Neural progenitor cell (in vitro differentiated cells): ENCODE results near the gene GRHL1. TPM values are rescaled to one million over a fixed set of nuclear protein-coding genes. Genes with fewer than 3 reads are reported as not detected.

Experiments
- DNase-seq: peaks from one replicate; pipeline ENCODE4 v3.0.0-alpha.2; 2016; ENCODE audit warnings: low spot score
- H2AFZ ChIP-seq: fragments of 200-600 bp; sonication (generic); replicated peaks from 2 replicates; pipeline ENCODE4 v1.6.1; 2016; ENCODE audit warnings: antibody characterized with exemption
- H3F3A ChIP-seq: fragments of 200-600 bp; sonication (generic); 2 replicates; pipeline ENCODE4 v1.6.1; 2016; ENCODE audit warnings: antibody characterized with exemption, low read depth
- H3K27ac ChIP-seq: fragments of 200-600 bp; sonication (generic); 2 replicates; pipeline ENCODE4 v1.5.1; 2016; ENCODE audit warnings: mild to moderate bottlenecking
- H3K27me3 ChIP-seq: fragments of 200-600 bp; sonication (generic); 2 replicates; pipeline ENCODE4 v1.6.1; 2016; ENCODE audit warnings: mild to moderate bottlenecking, moderate library complexity
- H3K36me3 ChIP-seq: fragments of 200-600 bp; sonication (generic); 2 replicates; pipeline ENCODE4 v1.5.1; 2016
- H3K4me1 ChIP-seq: fragments of 200-600 bp; sonication (generic); 2 replicates; pipeline ENCODE4 v1.6.1; 2016; ENCODE audit warnings: mixed run types
- H3K4me2 ChIP-seq: fragments of 200-600 bp; sonication (generic); 2 replicates; pipeline ENCODE4 v1.6.1; 2016
- H3K4me3 ChIP-seq: fragments of 200-600 bp; sonication (generic); 2 replicates; pipeline ENCODE4 v1.5.1; 2016
- H3K79me2 ChIP-seq: fragments of 200-600 bp; sonication (generic); 2 replicates; pipeline ENCODE4 v1.6.1; 2016; ENCODE audit warnings: low read depth
- H3K9ac ChIP-seq: fragments of 200-600 bp; sonication (generic); 2 replicates; pipeline ENCODE4 v1.6.1; 2016
- H3K9me3 ChIP-seq: fragments of 200-600 bp; sonication (generic); 2 replicates; pipeline ENCODE4 v1.5.1; 2016; ENCODE audit warnings: low read depth
- H4K20me1 ChIP-seq: fragments of 200-600 bp; sonication (generic); 2 replicates; pipeline ENCODE4 v1.6.1; 2016; ENCODE audit warnings: low read depth
- H3K27ac Mint-ChIP-seq: 3 replicates; pipeline ENCODE4 v1.8.0; 2021; ENCODE audit warnings: mixed read lengths
- H3K27me3 Mint-ChIP-seq: 2 replicates; pipeline ENCODE4 v1.8.0; 2022; ENCODE audit warnings: low read depth, mild to moderate bottlenecking, inconsistent platforms, moderate library complexity, mixed read lengths; ENCODE audit not compliant: insufficient read depth
- H3K36me3 Mint-ChIP-seq: 3 replicates; pipeline ENCODE4 v1.8.0; 2021; ENCODE audit warnings: mixed read lengths
- H3K4me1 Mint-ChIP-seq: 3 replicates; pipeline ENCODE4 v1.8.0; 2021; ENCODE audit warnings: mixed read lengths
- H3K4me3 Mint-ChIP-seq: 3 replicates; pipeline ENCODE4 v1.8.0; 2021; ENCODE audit warnings: mild to moderate bottlenecking, moderate library complexity, mixed read lengths
- H3K9me3 Mint-ChIP-seq: 3 replicates; pipeline ENCODE4 v1.8.0; 2020; ENCODE audit warnings: mixed read lengths
- CTCF ChIP-seq: fragments of 200-600 bp; sonication (generic); IDR thresholded peaks from 2 replicates; pipeline ENCODE4 v1.5.1; 2017; ENCODE audit warnings: antibody characterized with exemption, mild to moderate bottlenecking
- EZH2 ChIP-seq: fragments of 200-600 bp; sonication (generic); IDR thresholded peaks from 2 replicates; pipeline ENCODE4 v1.6.1; 2017; ENCODE audit warnings: antibody characterized with exemption, mild to moderate bottlenecking, moderate library complexity
- EZH2phosphoT487 ChIP-seq: fragments of 200-600 bp; sonication (generic); IDR thresholded peaks from 2 replicates; pipeline ENCODE4 v1.6.1; 2017; ENCODE audit warnings: antibody characterized with exemption
- total RNA-seq: library from RNA; depleted of rRNA; stranded (reverse); fragments of >200 nt; gene quantifications from 2 replicates; pipeline ENCODE4 v1.2.3, GENCODE V29; 2015; ENCODE audit warnings: low replicate concordance

GRHL1 gene
- total RNA-seq, 1 donor from 2014 or later = 5.8 TPM

GRCh38 chr2:9985531-9986328 lies 34.2 kb downstream of the GRHL1 start:
- Histone ChIP-seq H2AFZ (no peak overlapping the region), H3F3A (no peaks in the 10 kb centered on the region), H3K4me3 (no peak overlapping the region), H3K27me3 (no peaks in the 10 kb centered on the region), H3K9ac (no peak overlapping the region), H3K36me3 (no peaks in the 10 kb centered on the region), H3K27ac (no peak overlapping the region), H3K4me1 (no peaks in the 10 kb centered on the region), H4K20me1 (no peaks in the 10 kb centered on the region), H3K79me2 (no peaks in the 10 kb centered on the region), H3K4me2 (no peak overlapping the region), H3K9me3 (no peaks in the 10 kb centered on the region)
- H3K27ac Mint-ChIP-seq = no peak overlapping the region
- H3K36me3 Mint-ChIP-seq = no peaks in the 10 kb centered on the region
- no peaks in the 10 kb centered on the region for H3K9me3 Mint-ChIP-seq
- peaks cover 8% of the 10 kb centered on the region for H3K27me3 Mint-ChIP-seq
- peaks cover 9% of the 10 kb centered on the region for H3K4me1 Mint-ChIP-seq
- TF ChIP-seq EZH2 (no peak), CTCF (no peak), EZH2phosphoT487 (no peak)
- DNase-seq = no peak
- H3K4me3 Mint-ChIP-seq = no peak overlapping the region

GRCh38 chr2:9988320-9988719 lies 36.8 kb downstream of the GRHL1 start:
- Histone ChIP-seq H3K9ac (no peak overlapping the region), H3K79me2 (no peaks in the 10 kb centered on the region), H3K4me1 (no peaks in the 10 kb centered on the region), H3K27ac (no peak overlapping the region), H2AFZ (no peak overlapping the region), H3K4me2 (no peak overlapping the region), H3K27me3 (no peaks in the 10 kb centered on the region), H3K9me3 (no peaks in the 10 kb centered on the region), H4K20me1 (no peaks in the 10 kb centered on the region), H3F3A (no peaks in the 10 kb centered on the region), H3K4me3 (no peak overlapping the region), H3K36me3 (no peaks in the 10 kb centered on the region)
- no peak for DNase-seq
- Mint-ChIP-seq H3K4me3 (no peak overlapping the region), H3K4me1 (peaks cover 11% of the 10 kb centered on the region), H3K36me3 (no peaks in the 10 kb centered on the region), H3K27me3 (peaks cover 8% of the 10 kb centered on the region), H3K27ac (no peak overlapping the region), H3K9me3 (no peaks in the 10 kb centered on the region)
- TF ChIP-seq EZH2 = no peak
- no peak for TF ChIP-seq CTCF
- TF ChIP-seq EZH2phosphoT487 = no peak

GRCh38 chr2:9990736-9991135 lies 39.2 kb downstream of the GRHL1 start:
- Histone ChIP-seq H3K27ac (no peak overlapping the region), H3K4me3 (no peak overlapping the region), H3K27me3 (no peaks in the 10 kb centered on the region), H3F3A (no peaks in the 10 kb centered on the region), H2AFZ (no peak overlapping the region), H3K9me3 (no peaks in the 10 kb centered on the region), H4K20me1 (no peaks in the 10 kb centered on the region), H3K4me1 (no peaks in the 10 kb centered on the region), H3K4me2 (no peak overlapping the region), H3K79me2 (no peaks in the 10 kb centered on the region), H3K9ac (no peak overlapping the region), H3K36me3 (no peaks in the 10 kb centered on the region)
- H3K4me1 Mint-ChIP-seq = peaks cover 7% of the 10 kb centered on the region
- H3K36me3 Mint-ChIP-seq = no peaks in the 10 kb centered on the region
- H3K9me3 Mint-ChIP-seq = no peaks in the 10 kb centered on the region
- H3K4me3 Mint-ChIP-seq = no peak overlapping the region
- no peak for DNase-seq
- TF ChIP-seq CTCF (no peak), EZH2 (no peak), EZH2phosphoT487 (no peak)
- H3K27me3 Mint-ChIP-seq = peaks cover 8% of the 10 kb centered on the region
- no peak overlapping the region for H3K27ac Mint-ChIP-seq
